ENCODE measurements around the gene CFAP161. TPM values are rescaled to one million over a fixed set of nuclear protein-coding genes. Genes with fewer than 3 reads are reported as not detected.

Gene CFAP161
- total RNA-seq, 1 donor from 2014 or later: not detected

DNA sequence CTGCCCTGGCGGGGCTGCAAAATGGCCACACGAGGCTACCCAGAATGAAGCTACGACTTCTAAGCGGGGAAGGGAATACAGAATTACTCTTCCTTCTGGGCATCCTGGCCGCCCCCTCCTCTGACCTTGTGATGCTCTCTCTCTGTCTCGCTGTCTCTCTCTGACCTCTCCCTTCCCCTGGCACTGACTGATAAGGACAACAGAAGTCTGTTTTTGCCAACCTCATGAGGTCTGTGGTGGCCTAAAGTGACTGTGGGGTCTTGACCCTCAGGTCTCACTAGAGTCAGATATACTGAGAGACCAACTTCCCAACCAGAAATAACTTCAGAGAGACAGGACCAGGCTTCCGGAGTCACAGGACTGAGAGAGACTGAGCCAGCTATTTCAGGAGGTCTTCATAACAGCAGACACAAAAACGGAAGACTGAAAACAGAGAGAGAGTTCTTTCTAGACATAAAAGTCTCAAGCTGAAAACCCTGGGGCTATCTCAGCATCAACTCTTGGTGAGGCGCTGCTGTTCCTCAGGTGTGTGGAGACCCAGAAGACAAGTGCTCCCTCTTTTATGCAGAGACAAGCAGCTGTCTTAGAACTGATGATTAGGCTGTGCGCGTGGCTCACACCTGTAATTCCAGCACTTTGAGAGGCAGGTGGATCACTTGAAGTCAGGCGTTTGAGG is 38.2 kb upstream of the CFAP161 start:
- no peak overlapping the region for H3K27ac Mint-ChIP-seq (ENCODE audit: unreplicated experiment)

DNA sequence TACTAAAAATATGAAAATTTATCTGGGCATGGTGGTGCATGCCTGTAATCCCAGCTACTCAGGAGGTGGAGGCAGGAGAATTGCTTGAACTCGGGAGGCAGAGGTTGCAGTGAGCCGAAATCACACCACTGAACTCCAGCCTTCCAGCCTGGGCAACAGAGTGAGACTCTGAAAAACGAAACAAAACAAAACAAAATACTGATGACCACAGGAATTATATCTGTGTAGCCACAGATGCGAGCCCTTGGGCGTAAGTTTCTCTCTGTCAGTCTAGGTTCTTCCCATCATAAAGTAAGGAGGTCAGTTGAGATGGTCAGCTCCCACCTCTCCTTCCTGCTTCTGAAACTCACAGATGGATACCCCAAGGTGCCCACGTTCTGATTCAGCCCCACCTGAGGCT is 37.7 kb upstream of the CFAP161 start:
- peaks cover 13% of the 10 kb centered on the region for H3K4me1 Mint-ChIP-seq
- no peaks in the 10 kb centered on the region for H3K36me3 Mint-ChIP-seq (ENCODE audit: low read depth)
- no peak overlapping the region for H3K27ac Mint-ChIP-seq (ENCODE audit: unreplicated experiment)
- TF ChIP-seq, protein P1, sequence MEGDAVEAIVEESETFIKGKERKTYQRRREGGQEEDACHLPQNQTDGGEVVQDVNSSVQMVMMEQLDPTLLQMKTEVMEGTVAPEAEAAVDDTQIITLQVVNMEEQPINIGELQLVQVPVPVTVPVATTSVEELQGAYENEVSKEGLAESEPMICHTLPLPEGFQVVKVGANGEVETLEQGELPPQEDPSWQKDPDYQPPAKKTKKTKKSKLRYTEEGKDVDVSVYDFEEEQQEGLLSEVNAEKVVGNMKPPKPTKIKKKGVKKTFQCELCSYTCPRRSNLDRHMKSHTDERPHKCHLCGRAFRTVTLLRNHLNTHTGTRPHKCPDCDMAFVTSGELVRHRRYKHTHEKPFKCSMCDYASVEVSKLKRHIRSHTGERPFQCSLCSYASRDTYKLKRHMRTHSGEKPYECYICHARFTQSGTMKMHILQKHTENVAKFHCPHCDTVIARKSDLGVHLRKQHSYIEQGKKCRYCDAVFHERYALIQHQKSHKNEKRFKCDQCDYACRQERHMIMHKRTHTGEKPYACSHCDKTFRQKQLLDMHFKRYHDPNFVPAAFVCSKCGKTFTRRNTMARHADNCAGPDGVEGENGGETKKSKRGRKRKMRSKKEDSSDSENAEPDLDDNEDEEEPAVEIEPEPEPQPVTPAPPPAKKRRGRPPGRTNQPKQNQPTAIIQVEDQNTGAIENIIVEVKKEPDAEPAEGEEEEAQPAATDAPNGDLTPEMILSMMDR (conservative IDR thresholded peaks at IDR 0.05): no peak
- peaks cover 3% of the 10 kb centered on the region for H3K9me3 Mint-ChIP-seq
- H3K27me3 Mint-ChIP-seq (ENCODE audit: low read depth): peaks cover 20% of the 10 kb centered on the region
- no peak overlapping the region for H3K4me3 Mint-ChIP-seq
- DNase-seq (ENCODE audit: low read depth, low spot score): no peak

More for the DNA sequence above, 38.2 kb upstream of the CFAP161 start:
- Mint-ChIP-seq H3K4me3 (no peak overlapping the region), H3K27me3 (ENCODE audit: low read depth) (peaks cover 20% of the 10 kb centered on the region), H3K9me3 (peaks cover 3% of the 10 kb centered on the region), H3K4me1 (peaks cover 13% of the 10 kb centered on the region), H3K36me3 (ENCODE audit: low read depth) (no peaks in the 10 kb centered on the region)
- TF ChIP-seq, protein P1 (conservative IDR thresholded peaks at IDR 0.05): no peak
- DNase-seq (ENCODE audit: low read depth, low spot score): no peak

DNA sequence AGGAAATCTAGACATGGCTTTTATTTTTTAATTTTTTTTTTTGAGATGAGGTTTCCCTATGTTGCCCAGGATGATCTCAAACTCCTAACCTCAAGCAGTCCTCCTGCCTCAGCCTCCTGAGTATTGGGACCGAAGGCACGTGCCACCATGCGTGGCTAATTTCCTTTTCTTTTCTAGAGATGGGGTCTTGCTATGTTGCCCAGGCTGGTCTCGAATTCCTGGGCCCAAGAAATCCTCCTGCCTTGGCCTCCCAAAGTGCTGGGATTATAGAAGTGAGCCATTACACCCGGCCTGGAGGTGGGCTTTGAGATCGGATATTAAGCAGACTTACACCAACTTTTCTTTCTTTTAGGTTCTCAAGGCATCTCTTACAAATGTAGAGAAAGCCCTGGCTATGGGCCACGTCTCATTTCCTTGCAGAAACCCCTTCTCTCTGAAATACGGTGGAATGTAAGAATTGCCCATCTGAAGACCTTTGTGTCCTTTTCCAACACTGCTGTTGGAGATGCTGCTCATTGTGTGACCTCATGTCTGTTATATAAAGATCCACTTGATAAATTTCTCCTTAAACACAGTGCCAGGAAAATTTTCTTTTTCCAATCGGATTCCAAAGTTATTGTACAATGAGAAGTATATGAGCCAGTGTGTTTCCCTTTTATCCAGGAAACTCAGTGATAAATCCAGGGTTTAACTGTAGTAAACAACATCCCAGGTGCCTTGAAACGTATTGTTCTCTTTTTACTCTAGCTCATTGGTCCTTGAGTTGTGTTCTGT is 36.8 kb upstream of the CFAP161 start:
- Mint-ChIP-seq H3K4me3 (no peak overlapping the region), H3K27me3 (ENCODE audit: low read depth) (peaks cover 20% of the 10 kb centered on the region), H3K9me3 (peaks cover 3% of the 10 kb centered on the region), H3K4me1 (peaks cover 9% of the 10 kb centered on the region), H3K36me3 (ENCODE audit: low read depth) (no peaks in the 10 kb centered on the region), H3K27ac (ENCODE audit: unreplicated experiment) (no peak overlapping the region)
- no peak for DNase-seq (ENCODE audit: low read depth, low spot score)
- TF ChIP-seq, protein P1 (conservative IDR thresholded peaks at IDR 0.05): no peak

DNA sequence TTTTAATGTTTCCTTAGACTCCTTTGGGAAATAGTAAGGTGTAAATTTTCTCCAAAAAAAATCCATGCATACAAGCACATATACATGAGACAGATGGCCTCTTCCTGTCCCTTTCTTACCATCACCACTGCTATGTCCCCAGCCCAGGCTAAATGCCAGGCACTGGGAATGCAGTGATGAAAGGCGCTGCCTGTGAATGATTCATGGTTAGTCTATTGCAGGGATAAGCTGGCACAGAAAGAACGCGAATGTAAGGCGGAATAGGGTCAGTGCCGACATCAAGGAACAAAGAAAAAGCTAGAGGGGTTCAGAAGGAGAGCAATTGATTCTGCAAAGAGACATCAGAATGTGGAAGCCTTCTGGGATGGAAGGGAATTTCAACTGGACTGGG is 36.2 kb upstream of the CFAP161 start:
- Mint-ChIP-seq H3K4me1 (peaks cover 6% of the 10 kb centered on the region), H3K27ac (ENCODE audit: unreplicated experiment) (no peak overlapping the region), H3K27me3 (ENCODE audit: low read depth) (peaks cover 24% of the 10 kb centered on the region), H3K9me3 (peaks cover 3% of the 10 kb centered on the region), H3K36me3 (ENCODE audit: low read depth) (no peaks in the 10 kb centered on the region), H3K4me3 (no peak overlapping the region)
- TF ChIP-seq, protein P1 (conservative IDR thresholded peaks at IDR 0.05): no peak
- DNase-seq (ENCODE audit: low read depth, low spot score): no peak

DNA sequence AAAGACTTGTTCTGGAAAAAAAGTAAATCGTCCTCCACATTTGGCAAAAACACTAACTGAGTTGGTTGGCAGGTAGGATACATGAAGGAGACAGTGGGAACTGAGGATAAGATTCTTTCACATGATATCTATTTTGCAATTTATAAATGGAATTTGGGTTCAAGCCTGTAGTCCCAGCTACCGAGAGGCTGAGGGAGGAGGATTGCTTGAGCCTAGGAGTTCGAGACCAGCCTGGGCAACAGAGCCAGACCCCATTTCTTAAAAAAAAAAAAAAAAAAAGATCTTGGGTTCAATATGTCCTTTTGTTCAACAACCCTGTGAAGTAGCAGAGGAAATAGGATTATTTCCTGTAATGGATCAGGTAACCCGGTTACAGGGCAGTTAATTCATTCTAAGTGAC is 35.7 kb upstream of the CFAP161 start:
- H3K27me3 Mint-ChIP-seq (ENCODE audit: low read depth): peaks cover 27% of the 10 kb centered on the region
- H3K27ac Mint-ChIP-seq (ENCODE audit: unreplicated experiment): no peak overlapping the region

More for the DNA sequence above, 35.7 kb upstream of the CFAP161 start:
- H3K4me3 Mint-ChIP-seq: no peak overlapping the region
- DNase-seq (ENCODE audit: low read depth, low spot score): no peak
- H3K9me3 Mint-ChIP-seq: peaks cover 3% of the 10 kb centered on the region
- H3K4me1 Mint-ChIP-seq: peaks cover 6% of the 10 kb centered on the region
- no peaks in the 10 kb centered on the region for H3K36me3 Mint-ChIP-seq (ENCODE audit: low read depth)
- TF ChIP-seq, protein P1 (conservative IDR thresholded peaks at IDR 0.05): no peak
